ENCODE results near the gene CBX2. TPM values are rescaled to one million over a fixed set of nuclear protein-coding genes. Genes with fewer than 3 reads are reported as not detected.

CBX2 gene
- total RNA-seq, 1 donor from 2014 or later: 2.6 TPM

DNA sequence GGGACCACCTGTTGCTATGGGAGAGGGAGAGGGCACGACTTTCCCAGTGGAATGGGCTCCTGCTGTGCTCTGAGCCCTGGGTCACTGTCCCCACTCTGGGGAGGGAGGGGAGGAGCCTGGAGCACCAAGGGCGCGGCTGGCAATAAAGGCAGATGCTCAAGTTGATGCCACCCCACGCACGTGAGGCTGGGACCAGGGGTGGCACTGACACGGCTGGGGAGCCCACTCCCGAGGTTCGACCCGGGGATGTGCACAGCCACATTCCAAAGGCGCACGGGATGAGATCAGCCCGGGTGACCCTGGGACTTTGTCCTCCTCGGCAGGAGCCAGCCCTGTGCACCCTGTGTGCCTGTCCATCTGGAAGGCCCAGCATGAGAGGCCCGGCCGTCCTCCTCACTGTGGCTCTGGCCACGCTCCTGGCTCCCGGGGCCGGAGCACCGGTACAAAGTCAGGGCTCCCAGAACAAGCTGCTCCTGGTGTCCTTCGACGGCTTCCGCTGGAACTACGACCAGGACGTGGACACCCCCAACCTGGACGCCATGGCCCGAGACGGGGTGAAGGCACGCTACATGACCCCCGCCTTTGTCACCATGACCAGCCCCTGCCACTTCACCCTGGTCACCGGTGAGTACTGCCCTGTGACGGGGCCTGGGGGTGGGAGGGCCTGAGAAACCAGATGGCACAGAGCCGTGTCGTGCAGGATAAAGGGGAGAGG, 47.0 kb upstream of the CBX2 start, which contains the start of gene ENPP7:
Gene ENPP7, plus strand, starts transcription at position 175 of the 715 bp plus-strand sequence. Its CDS starts 197 bp downstream, at position 372.
- Histone ChIP-seq H3K4me3 (no peak within 1 kb of the TSS), H3K4me1 (peaks cover 8% of the 10 kb centered on the region), H3K36me3 (no peaks in the 10 kb centered on the region), H3K27me3 (ENCODE audit: low read depth) (no peaks in the 10 kb centered on the region), H3K9me3 (replicated peaks) (no peaks in the 10 kb centered on the region), H3K27ac (replicated peaks) (no peak within 1 kb of the TSS)
- TF ChIP-seq, protein P1, sequence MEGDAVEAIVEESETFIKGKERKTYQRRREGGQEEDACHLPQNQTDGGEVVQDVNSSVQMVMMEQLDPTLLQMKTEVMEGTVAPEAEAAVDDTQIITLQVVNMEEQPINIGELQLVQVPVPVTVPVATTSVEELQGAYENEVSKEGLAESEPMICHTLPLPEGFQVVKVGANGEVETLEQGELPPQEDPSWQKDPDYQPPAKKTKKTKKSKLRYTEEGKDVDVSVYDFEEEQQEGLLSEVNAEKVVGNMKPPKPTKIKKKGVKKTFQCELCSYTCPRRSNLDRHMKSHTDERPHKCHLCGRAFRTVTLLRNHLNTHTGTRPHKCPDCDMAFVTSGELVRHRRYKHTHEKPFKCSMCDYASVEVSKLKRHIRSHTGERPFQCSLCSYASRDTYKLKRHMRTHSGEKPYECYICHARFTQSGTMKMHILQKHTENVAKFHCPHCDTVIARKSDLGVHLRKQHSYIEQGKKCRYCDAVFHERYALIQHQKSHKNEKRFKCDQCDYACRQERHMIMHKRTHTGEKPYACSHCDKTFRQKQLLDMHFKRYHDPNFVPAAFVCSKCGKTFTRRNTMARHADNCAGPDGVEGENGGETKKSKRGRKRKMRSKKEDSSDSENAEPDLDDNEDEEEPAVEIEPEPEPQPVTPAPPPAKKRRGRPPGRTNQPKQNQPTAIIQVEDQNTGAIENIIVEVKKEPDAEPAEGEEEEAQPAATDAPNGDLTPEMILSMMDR (IDR thresholded peaks at IDR 0.05; ENCODE audit: borderline replicate concordance): no peak
- intact Hi-C loops (cut with micrococcal nuclease): no loop called here
- no peak for DNase-seq

GRCh38 chr17:79732254-79732653, 45.7 kb upstream of the CBX2 start:
- H3K9me3 ChIP-seq (replicated peaks): no peaks in the 10 kb centered on the region
- peaks cover 8% of the 10 kb centered on the region for H3K27me3 ChIP-seq (ENCODE audit: low read depth)
- no peaks in the 10 kb centered on the region for H3K36me3 ChIP-seq
- intact Hi-C loops (cut with micrococcal nuclease): no loop called here
- no peak overlapping the region for H3K27ac ChIP-seq (replicated peaks)
- H3K4me1 ChIP-seq: peaks cover 8% of the 10 kb centered on the region
- TF ChIP-seq, protein P1 (IDR thresholded peaks at IDR 0.05; ENCODE audit: borderline replicate concordance): no peak
- no peak for DNase-seq
- H3K4me3 ChIP-seq: no peak overlapping the region

- peak overlapping the region; percentile 49 for H3K4me3 ChIP-seq
- H3K27ac ChIP-seq (replicated peaks): no peak overlapping the region
- no peak for DNase-seq
- peaks cover 8% of the 10 kb centered on the region for H3K4me1 ChIP-seq
- intact Hi-C loops (cut with micrococcal nuclease): no loop called here
- no peaks in the 10 kb centered on the region for H3K36me3 ChIP-seq
- no peaks in the 10 kb centered on the region for H3K9me3 ChIP-seq (replicated peaks)
- TF ChIP-seq, protein P1 (IDR thresholded peaks at IDR 0.05; ENCODE audit: borderline replicate concordance): no peak
- peaks cover 16% of the 10 kb centered on the region for H3K27me3 ChIP-seq (ENCODE audit: low read depth)
Observed at GRCh38 chr17:79732804-79733691, 44.9 kb upstream of the CBX2 start.

- TF ChIP-seq, protein P1 (IDR thresholded peaks at IDR 0.05; ENCODE audit: borderline replicate concordance): no peak
- peaks cover 22% of the 10 kb centered on the region for H3K27me3 ChIP-seq (ENCODE audit: low read depth)
Observed at GRCh38 chr17:79733692-79734070, 44.3 kb upstream of the CBX2 start.

GRCh38 chr17:79735096-79735495, 42.9 kb upstream of the CBX2 start:
- Histone ChIP-seq H3K4me1 (no peaks in the 10 kb centered on the region), H3K36me3 (no peaks in the 10 kb centered on the region), H3K27ac (replicated peaks) (no peak overlapping the region), H3K9me3 (replicated peaks) (no peaks in the 10 kb centered on the region), H3K27me3 (ENCODE audit: low read depth) (peaks cover 36% of the 10 kb centered on the region), H3K4me3 (no peak overlapping the region)
- intact Hi-C loops (cut with micrococcal nuclease): no loop called here
- TF ChIP-seq, protein P1 (IDR thresholded peaks at IDR 0.05; ENCODE audit: borderline replicate concordance): no peak
- DNase-seq: no peak

More at GRCh38 chr17:79733692-79734070, 44.3 kb upstream of the CBX2 start:
- Histone ChIP-seq H3K27ac (replicated peaks) (no peak overlapping the region), H3K36me3 (no peaks in the 10 kb centered on the region), H3K4me3 (no peak overlapping the region), H3K4me1 (peaks cover 4% of the 10 kb centered on the region), H3K9me3 (replicated peaks) (no peaks in the 10 kb centered on the region)
- no peak for DNase-seq
- intact Hi-C loops (cut with micrococcal nuclease): no loop called here

Data from left ventricle myocardium inferior (tissue), 1 donor.